Stimulated activated memory B cell treated with anti-CD40 and anti-IgM and Interleukin-4, amounts not matched to agents 10 μg/mL and 1 μg/mL and 100 μg/mL, for 72 hours (primary cell): Measurements from ENCODE around the gene MAP3K5.
A peak's percentile ranks its signal among the peaks of the same experiment; 100 is the strongest.

Source experiments
- ATAC-seq: fragments of 150-1000 bp; cut with Tn5 transposase; 2 replicates; pipeline ENCODE4 v1.10.0; 2021
- H3K27ac Mint-ChIP-seq: one replicate; pipeline ENCODE4 v1.8.0; 2022; ENCODE audit warnings: mild to moderate bottlenecking, mixed read lengths
- H3K27me3 Mint-ChIP-seq: one replicate; pipeline ENCODE4 v1.8.0; 2022; ENCODE audit warnings: mixed read lengths
- H3K36me3 Mint-ChIP-seq: one replicate; pipeline ENCODE4 v1.8.0; 2022; ENCODE audit warnings: mixed read lengths
- H3K4me1 Mint-ChIP-seq: one replicate; pipeline ENCODE4 v1.8.0; 2022; ENCODE audit warnings: mixed read lengths
- H3K4me3 Mint-ChIP-seq: one replicate; pipeline ENCODE4 v1.8.0; 2022; ENCODE audit warnings: mild to moderate bottlenecking, moderate library complexity, mixed read lengths
- H3K9me3 Mint-ChIP-seq: one replicate; pipeline ENCODE4 v1.8.0; 2022; ENCODE audit warnings: mixed read lengths

The MAP3K5 gene

DNA sequence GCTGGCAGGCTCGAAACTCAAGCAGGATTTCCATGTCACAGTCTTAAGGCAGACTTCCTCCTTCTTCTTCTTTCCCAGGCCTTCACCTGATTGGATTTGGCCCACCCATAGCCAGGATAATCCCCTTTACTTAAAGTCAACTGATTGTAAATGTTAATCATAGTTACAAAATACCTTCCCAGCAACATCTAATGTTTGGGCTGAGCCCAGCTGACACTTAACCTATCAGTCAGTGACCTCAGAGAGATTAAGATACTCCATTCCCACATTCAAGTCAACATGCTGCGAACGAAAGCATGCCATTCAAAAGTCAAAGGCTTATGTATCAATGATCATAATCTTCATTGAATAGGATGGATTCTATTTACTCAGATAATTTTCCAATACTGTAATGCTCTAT is 258.0 kb downstream of the MAP3K5 start:
- Mint-ChIP-seq H3K9me3 (no peaks in the 10 kb centered on the region), H3K27ac (no peak overlapping the region), H3K27me3 (peaks cover 11% of the 10 kb centered on the region), H3K4me3 (no peak overlapping the region), H3K4me1 (no peaks in the 10 kb centered on the region), H3K36me3 (no peaks in the 10 kb centered on the region)
- no peak for ATAC-seq

- no peaks in the 10 kb centered on the region for H3K36me3 Mint-ChIP-seq
- peaks cover 19% of the 10 kb centered on the region for H3K27me3 Mint-ChIP-seq
- no peak overlapping the region for H3K4me3 Mint-ChIP-seq
- no peaks in the 10 kb centered on the region for H3K4me1 Mint-ChIP-seq
- no peak overlapping the region for H3K27ac Mint-ChIP-seq
- no peak for ATAC-seq
- H3K9me3 Mint-ChIP-seq = no peaks in the 10 kb centered on the region
Observed at GRCh38 chr6:136533487-136533886, 258.8 kb downstream of the MAP3K5 start.

DNA sequence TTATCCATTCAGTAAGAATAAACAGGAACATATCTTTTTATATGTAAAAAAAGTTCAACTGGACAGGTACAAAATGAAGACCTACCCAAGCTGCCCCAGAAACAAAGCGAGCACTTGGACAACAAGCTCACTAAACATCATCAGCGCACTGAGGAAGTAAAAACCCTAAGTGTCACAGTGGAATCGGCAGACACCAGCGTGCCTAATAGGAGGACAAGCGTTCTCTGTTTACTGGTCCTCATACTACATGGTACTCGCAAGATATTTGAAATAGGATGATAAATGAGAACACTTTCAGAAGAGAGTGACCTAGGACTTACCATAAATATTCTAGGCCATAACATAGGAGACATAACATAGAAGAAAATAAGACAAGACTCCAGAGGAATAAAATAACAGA is 260.2 kb downstream of the MAP3K5 start:
- ATAC-seq = no peak

DNA sequence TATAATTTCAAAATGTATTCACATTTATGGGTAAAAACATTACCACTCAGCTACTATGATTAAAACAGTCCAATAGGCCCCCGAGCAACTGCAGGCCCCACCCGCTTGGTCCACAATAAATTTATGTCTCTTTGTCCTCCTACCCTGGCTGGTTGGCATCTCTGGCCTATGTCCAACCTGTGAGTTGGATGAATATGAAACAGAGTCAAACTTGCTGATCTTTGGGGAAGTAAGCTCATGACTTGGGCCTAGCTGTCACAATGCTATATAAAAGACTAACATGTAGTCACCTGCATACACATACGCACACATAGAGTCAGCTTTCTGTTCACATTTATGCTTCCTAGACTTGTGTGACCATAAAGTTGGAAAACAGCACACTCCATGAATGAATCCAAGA is 262.6 kb downstream of the MAP3K5 start:
- Mint-ChIP-seq H3K4me3 (no peak overlapping the region), H3K36me3 (no peaks in the 10 kb centered on the region), H3K4me1 (peaks cover 16% of the 10 kb centered on the region), H3K27ac (no peak overlapping the region), H3K27me3 (peaks cover 38% of the 10 kb centered on the region), H3K9me3 (no peaks in the 10 kb centered on the region)
- ATAC-seq = no peak

More for the DNA sequence above, 260.2 kb downstream of the MAP3K5 start:
- Mint-ChIP-seq H3K9me3 (no peaks in the 10 kb centered on the region), H3K4me1 (no peaks in the 10 kb centered on the region), H3K36me3 (no peaks in the 10 kb centered on the region), H3K4me3 (no peak overlapping the region), H3K27ac (no peak overlapping the region), H3K27me3 (peaks cover 25% of the 10 kb centered on the region)

DNA sequence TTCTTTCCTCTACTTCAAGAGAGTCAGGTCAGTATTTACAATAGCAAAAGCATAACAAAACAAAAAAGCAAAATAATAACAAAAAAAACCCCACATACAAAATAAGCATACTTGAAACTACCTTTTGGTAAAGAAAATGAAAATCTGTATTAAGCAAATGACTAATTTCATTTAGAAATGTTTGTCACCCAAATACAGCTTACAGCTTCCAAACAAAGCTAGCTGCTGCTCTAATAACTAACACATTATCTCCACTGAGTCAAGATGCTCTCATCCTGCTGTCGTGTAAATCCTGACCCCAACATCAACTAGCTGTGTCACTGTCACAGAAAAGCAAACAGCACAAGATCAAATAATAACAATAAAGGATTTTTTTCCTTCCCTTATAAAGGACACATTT is 263.8 kb downstream of the MAP3K5 start:
- Mint-ChIP-seq H3K4me3 (no peak overlapping the region), H3K36me3 (no peaks in the 10 kb centered on the region), H3K4me1 (peaks cover 16% of the 10 kb centered on the region), H3K27ac (no peak overlapping the region), H3K9me3 (no peaks in the 10 kb centered on the region), H3K27me3 (peaks cover 37% of the 10 kb centered on the region)
- no peak for ATAC-seq

DNA sequence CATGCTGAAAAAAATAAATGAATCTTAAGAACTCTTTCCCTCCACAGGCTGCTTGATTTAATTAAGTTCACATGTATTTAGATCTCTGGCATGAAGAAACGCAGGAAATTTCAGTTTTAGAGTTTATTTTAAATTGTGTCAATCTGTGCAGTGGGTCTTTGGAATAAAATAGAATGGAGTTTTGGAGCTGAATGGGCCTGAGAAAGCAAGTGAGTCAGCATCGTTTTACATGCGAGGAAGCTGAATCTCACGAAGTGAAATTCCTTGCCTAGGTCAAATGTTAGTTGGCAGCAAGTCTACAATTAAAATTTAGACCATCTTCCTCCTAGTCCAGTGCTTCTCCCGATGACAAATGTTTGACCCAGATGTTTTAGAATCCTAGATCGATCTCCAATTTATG is 264.4 kb downstream of the MAP3K5 start:
- Mint-ChIP-seq H3K27ac (no peak overlapping the region), H3K36me3 (no peaks in the 10 kb centered on the region), H3K4me1 (peaks cover 16% of the 10 kb centered on the region)

GRCh38 chr6:136526937-136527336 is 265.3 kb downstream of the MAP3K5 start:
- H3K36me3 Mint-ChIP-seq = no peaks in the 10 kb centered on the region
- peaks cover 37% of the 10 kb centered on the region for H3K27me3 Mint-ChIP-seq
- H3K9me3 Mint-ChIP-seq = no peaks in the 10 kb centered on the region
- ATAC-seq = peak; percentile 37
- H3K4me3 Mint-ChIP-seq = no peak overlapping the region
- no peak overlapping the region for H3K27ac Mint-ChIP-seq
- peaks cover 16% of the 10 kb centered on the region for H3K4me1 Mint-ChIP-seq

More for the DNA sequence above, 264.4 kb downstream of the MAP3K5 start:
- Mint-ChIP-seq H3K9me3 (no peaks in the 10 kb centered on the region), H3K4me3 (no peak overlapping the region), H3K27me3 (peaks cover 31% of the 10 kb centered on the region)
- no peak for ATAC-seq

DNA sequence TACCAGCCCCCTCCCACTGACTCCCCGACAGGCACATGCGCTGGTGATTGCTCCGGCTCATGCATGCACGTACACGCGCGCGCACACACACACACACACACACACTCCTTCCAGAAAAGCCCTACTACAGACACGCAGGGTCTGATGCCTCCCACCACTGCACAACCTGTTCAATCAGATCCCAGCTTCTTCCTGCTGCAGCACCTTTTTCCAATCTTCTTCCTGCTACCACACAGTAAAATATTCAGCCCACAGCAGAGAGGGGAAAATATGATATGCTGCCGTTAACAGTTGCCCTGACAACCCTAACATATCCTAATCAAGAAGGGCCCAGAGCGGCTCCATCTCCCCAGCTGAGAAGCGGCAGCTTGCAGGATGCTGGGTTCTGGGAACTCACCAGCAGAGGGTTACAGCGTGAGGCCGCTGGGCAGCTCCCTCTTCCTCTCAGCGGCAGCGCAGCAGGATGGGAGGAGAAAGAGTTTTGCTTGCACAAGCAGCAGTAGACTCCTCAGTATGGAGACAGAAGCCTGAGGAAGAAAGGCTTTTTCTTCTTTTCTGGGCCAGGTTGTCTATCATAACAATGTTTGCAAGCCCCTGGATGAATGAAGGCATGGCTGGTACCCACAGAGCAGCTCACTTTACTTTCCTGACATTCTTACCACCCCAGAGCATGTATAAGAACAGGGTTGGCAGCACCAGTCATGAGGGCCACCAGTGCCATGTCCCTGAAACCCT is 265.9 kb downstream of the MAP3K5 start:
- Mint-ChIP-seq H3K36me3 (no peaks in the 10 kb centered on the region), H3K9me3 (no peaks in the 10 kb centered on the region), H3K4me3 (peak overlapping the region; percentile 27), H3K27ac (no peak overlapping the region), H3K4me1 (peaks cover 16% of the 10 kb centered on the region), H3K27me3 (peaks cover 37% of the 10 kb centered on the region)
- ATAC-seq = peak; percentile 54

DNA sequence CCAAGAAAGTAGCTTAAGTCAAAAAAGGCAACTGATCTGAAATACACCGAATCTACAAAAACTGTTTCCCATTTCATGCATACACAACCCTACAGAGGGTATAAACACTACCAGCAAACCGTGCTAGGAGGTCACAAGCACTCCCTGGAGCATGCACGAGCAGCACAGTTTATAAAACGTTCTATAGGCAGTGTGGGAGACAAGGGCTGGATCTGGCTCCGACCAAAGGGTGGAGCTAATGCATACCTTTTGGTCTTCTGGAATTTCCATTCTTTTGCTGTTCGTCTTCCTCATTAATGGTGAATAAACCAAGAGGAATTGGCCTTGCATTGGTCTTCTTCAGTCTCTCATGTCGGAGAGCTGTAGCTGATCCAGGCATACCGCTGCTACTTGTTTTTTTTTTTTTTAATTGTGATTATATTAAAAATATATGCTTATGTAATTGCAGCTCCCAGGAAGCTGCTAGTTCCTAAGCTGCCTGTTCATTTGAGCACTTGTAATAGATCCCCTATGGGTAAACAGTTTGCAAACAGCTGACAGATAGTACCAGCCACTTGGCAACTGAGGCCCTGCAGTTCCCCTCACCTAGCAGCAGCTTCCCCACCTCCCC is 266.6 kb downstream of the MAP3K5 start:
- no peak for ATAC-seq
- Mint-ChIP-seq H3K4me3 (no peak overlapping the region), H3K4me1 (peaks cover 16% of the 10 kb centered on the region), H3K27ac (no peak overlapping the region), H3K36me3 (no peaks in the 10 kb centered on the region), H3K9me3 (no peaks in the 10 kb centered on the region), H3K27me3 (peaks cover 37% of the 10 kb centered on the region)

- Mint-ChIP-seq H3K36me3 (no peaks in the 10 kb centered on the region), H3K27ac (no peak overlapping the region), H3K27me3 (peaks cover 44% of the 10 kb centered on the region), H3K9me3 (no peaks in the 10 kb centered on the region), H3K4me1 (peaks cover 16% of the 10 kb centered on the region), H3K4me3 (no peak overlapping the region)
- ATAC-seq = peak; percentile 62
Observed at GRCh38 chr6:136524936-136525413, 267.3 kb downstream of the MAP3K5 start.

- H3K27ac Mint-ChIP-seq = no peak overlapping the region
- H3K36me3 Mint-ChIP-seq = no peaks in the 10 kb centered on the region
- H3K27me3 Mint-ChIP-seq = peaks cover 45% of the 10 kb centered on the region
- H3K4me3 Mint-ChIP-seq = no peak overlapping the region
- no peak for ATAC-seq
- H3K4me1 Mint-ChIP-seq = peaks cover 16% of the 10 kb centered on the region
- H3K9me3 Mint-ChIP-seq = no peaks in the 10 kb centered on the region
Observed at GRCh38 chr6:136524339-136524935, 267.8 kb downstream of the MAP3K5 start.

DNA sequence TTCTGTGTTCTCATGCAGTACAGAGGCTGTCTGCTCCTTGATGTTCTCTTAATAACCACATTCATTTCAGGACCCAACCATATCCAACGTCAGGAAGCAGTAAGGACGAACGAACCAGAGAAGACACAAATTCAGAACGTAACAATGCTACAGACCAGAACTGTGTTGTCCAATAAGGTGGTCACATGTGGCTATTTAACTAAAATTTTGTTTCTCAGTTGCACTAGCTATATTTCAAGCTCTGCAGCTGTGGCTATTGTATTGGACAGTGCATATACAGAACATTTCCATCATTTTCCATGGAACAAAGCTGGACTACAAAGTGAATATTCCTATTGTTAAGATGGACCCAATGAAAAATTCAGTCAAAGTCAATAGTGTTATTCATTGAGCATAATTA is 269.1 kb downstream of the MAP3K5 start:
- Mint-ChIP-seq H3K27ac (no peak overlapping the region), H3K4me1 (peaks cover 16% of the 10 kb centered on the region), H3K27me3 (peaks cover 33% of the 10 kb centered on the region), H3K36me3 (no peaks in the 10 kb centered on the region), H3K9me3 (no peaks in the 10 kb centered on the region), H3K4me3 (no peak overlapping the region)
- ATAC-seq = no peak

DNA sequence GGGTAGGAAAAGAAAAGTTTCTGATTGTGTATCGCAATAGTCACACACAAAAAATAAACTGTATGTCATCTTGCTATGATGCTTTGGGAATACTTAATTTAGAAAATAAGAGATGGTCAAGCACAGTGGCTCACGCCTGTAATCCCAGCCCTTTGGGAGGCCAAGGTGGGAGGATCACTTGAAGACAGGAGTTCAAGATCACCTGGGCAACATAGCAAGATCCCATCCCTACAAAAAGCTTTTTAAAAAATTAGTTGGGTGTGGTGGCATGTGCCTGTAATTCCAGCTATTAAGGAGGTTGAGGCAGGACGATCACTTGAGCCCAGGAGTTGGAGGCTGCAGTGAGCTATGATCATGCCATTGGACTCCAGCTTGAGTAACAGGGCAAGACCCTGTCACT is 269.6 kb downstream of the MAP3K5 start:
- no peaks in the 10 kb centered on the region for H3K36me3 Mint-ChIP-seq
- H3K27me3 Mint-ChIP-seq = peaks cover 31% of the 10 kb centered on the region

GRCh38 chr6:136521911-136522310 is 270.4 kb downstream of the MAP3K5 start:
- Mint-ChIP-seq H3K4me1 (peaks cover 16% of the 10 kb centered on the region), H3K27me3 (peaks cover 29% of the 10 kb centered on the region), H3K4me3 (no peak overlapping the region), H3K27ac (no peak overlapping the region), H3K9me3 (no peaks in the 10 kb centered on the region), H3K36me3 (no peaks in the 10 kb centered on the region)
- no peak for ATAC-seq

More for the DNA sequence above, 269.6 kb downstream of the MAP3K5 start:
- no peak for ATAC-seq
- Mint-ChIP-seq H3K27ac (no peak overlapping the region), H3K4me3 (no peak overlapping the region), H3K9me3 (no peaks in the 10 kb centered on the region), H3K4me1 (peaks cover 16% of the 10 kb centered on the region)

DNA sequence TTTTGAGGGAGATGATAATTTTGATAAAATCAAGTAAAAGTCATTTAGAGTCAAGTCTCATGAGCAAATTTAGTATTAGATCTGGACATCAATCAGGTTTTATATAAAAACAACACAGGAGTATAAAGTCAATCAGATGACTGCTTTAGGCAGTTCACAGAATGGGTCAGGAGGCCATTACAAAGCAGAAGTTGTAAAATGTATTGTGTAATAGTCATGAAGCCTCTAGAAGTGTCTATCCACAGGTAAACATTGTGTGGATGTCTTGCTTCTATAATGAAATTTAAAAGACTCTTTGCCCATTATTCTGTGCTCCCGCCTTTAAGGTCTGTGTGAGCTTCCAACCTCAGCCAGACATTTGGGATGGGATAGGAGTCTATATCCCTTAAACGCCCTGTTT is 270.9 kb downstream of the MAP3K5 start:
- H3K9me3 Mint-ChIP-seq = no peaks in the 10 kb centered on the region
- peaks cover 13% of the 10 kb centered on the region for H3K4me1 Mint-ChIP-seq
- H3K27me3 Mint-ChIP-seq = peaks cover 24% of the 10 kb centered on the region
- ATAC-seq = no peak
- H3K27ac Mint-ChIP-seq = no peak overlapping the region
- no peaks in the 10 kb centered on the region for H3K36me3 Mint-ChIP-seq
- no peak overlapping the region for H3K4me3 Mint-ChIP-seq

DNA sequence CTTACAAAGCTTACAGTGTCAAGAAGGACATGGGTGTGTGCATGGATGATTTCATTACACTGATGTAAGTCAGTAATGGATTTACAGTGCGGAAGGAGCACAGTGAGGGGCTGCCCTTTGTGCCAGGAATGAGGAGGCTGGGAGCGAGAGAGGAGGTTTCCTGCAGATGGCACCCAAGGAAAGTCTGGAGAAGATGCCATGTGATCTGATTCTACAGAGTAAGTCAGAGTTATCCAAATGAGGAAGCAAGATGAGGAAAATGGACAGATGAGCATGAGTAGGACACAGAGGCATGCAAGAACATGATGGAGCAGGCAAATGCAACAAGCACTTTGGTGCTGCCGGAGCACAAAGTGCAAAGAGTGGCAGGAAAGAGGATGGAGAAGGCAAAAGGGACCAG is 271.8 kb downstream of the MAP3K5 start:
- ATAC-seq = no peak
- H3K36me3 Mint-ChIP-seq = no peaks in the 10 kb centered on the region
- H3K9me3 Mint-ChIP-seq = no peaks in the 10 kb centered on the region
- peaks cover 7% of the 10 kb centered on the region for H3K4me1 Mint-ChIP-seq
- no peak overlapping the region for H3K27ac Mint-ChIP-seq
- H3K27me3 Mint-ChIP-seq = peaks cover 17% of the 10 kb centered on the region
- no peak overlapping the region for H3K4me3 Mint-ChIP-seq
